Gastroesophageal sphincter (tissue), 4 donors: ENCODE data around the gene GABBR2. TPM values are rescaled to one million over a fixed set of nuclear protein-coding genes. Genes with fewer than 3 reads are reported as not detected.
A peak's percentile ranks its signal among the peaks of the same experiment; 100 is the strongest.

Source experiments
- ATAC-seq: fragments of 150-250 bp; one replicate; pipeline ENCODE4 v1.9.1; 2016; ENCODE audit warnings: mild to moderate bottlenecking, moderate library complexity
- H3K27ac ChIP-seq, 4 donors: fragments of 200-600 bp; sonication (generic) in 3 of 4; 1 replicate in 3 of 4; 2 replicates in 1 of 4; pipeline ENCODE4 v1.5.1; 2016 to 2019
- H3K27me3 ChIP-seq: fragments of 200-600 bp; sonication (generic); one replicate; pipeline ENCODE4 v1.5.1; 2019
- H3K36me3 ChIP-seq, 2 donors: fragments of 200-600 bp; sonication (generic); one replicate each; pipeline ENCODE4 v1.5.1; 2019; ENCODE audit warnings: control low read depth in 1 of 2
- H3K4me1 ChIP-seq, 3 donors: fragments of 200-600 bp; sonication (generic); 1 replicate in 2 of 3; 2 replicates in 1 of 3; pipeline ENCODE4 v1.5.1; 2016 to 2019; ENCODE audit warnings: control low read depth in 2 of 3
- H3K4me3 ChIP-seq, 2 donors: fragments of 200-600 bp; sonication (generic); one replicate each; pipeline ENCODE4 v1.5.1; 2019; ENCODE audit warnings: mild to moderate bottlenecking in 1 of 2, moderate library complexity in 1 of 2
- H3K9me3 ChIP-seq, 3 donors: fragments of 200-600 bp; sonication (generic); one replicate each; pipeline ENCODE4 v1.5.1; 2017 to 2019; ENCODE audit warnings: control low read depth in 2 of 3
- EP300 ChIP-seq: sonication (generic); formaldehyde crosslinking; IDR thresholded peaks from one replicate; pipeline ENCODE4 v1.6.1; 2017; ENCODE audit warnings: antibody characterized with exemption, mild to moderate bottlenecking
- POLR2A ChIP-seq, 2 donors: fragments of 450-650 bp; IDR thresholded peaks; one replicate each; pipeline ENCODE4 v1.6.1; 2017; ENCODE audit warnings: antibody characterized with exemption in 2 of 2, mild to moderate bottlenecking in 2 of 2, moderate library complexity in 1 of 2
- POLR2AphosphoS5 ChIP-seq: sonication (generic); formaldehyde crosslinking; IDR thresholded peaks from one replicate; pipeline ENCODE4 v1.6.1; 2017; ENCODE audit warnings: antibody characterized with exemption
- WGBS, 2 donors: methylation state at CpG; one replicate each; pipeline ENCODE4 v1.1.5; 2018; ENCODE audit warnings: low coverage in 1 of 2; 5-methylcytosine and 5-hydroxymethylcytosine counted together
- total RNA-seq, 4 donors: library from RNA; depleted of rRNA; stranded (reverse); fragments of >200 nt; gene quantifications; one replicate each; pipeline ENCODE4 v1.1.0, GENCODE V29; 2016
- TF ChIP-seq, protein P1 (sequence below), 4 experiments: fragments of 200-600 bp in 2 of 4; fragments of 450-650 bp in 2 of 4; sonication (generic) in 1 of 4; IDR thresholded peaks; one replicate each; pipeline ENCODE4 v1.5.1; 2017 to 2019; ENCODE audit warnings: antibody characterized with exemption in 4 of 4, mild to moderate bottlenecking in 2 of 4, moderate library complexity in 2 of 4

The GABBR2 gene
- total RNA-seq, 4 donors from 2014 or later: 0.04 to 0.25 TPM; not detected in 2

DNA sequence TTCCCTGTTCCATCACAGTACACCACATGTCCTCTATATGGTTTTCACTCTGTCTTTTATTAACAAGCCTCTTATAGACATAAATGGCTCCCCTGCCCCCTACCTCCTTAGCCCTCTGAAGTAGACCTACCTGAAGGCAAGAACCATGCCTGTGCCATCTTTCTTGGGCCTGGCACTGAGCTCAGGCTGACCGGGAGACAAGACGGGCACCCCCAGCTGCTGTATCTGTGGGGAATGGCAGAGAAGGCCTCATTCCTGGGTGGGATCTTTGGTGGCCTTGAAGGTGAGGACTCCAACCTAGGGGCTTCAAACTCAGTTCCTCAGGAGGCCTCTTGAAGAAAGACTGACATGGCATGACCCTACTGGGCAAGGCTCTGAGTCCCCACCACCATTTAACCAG lies 109.9 kb downstream of the GABBR2 start:
- H3K36me3 ChIP-seq: no peaks in the 10 kb centered on the region
- H3K27me3 ChIP-seq: peaks cover 3% of the 10 kb centered on the region
- H3K4me1 ChIP-seq: no peaks in the 10 kb centered on the region
- TF ChIP-seq, protein P1, sequence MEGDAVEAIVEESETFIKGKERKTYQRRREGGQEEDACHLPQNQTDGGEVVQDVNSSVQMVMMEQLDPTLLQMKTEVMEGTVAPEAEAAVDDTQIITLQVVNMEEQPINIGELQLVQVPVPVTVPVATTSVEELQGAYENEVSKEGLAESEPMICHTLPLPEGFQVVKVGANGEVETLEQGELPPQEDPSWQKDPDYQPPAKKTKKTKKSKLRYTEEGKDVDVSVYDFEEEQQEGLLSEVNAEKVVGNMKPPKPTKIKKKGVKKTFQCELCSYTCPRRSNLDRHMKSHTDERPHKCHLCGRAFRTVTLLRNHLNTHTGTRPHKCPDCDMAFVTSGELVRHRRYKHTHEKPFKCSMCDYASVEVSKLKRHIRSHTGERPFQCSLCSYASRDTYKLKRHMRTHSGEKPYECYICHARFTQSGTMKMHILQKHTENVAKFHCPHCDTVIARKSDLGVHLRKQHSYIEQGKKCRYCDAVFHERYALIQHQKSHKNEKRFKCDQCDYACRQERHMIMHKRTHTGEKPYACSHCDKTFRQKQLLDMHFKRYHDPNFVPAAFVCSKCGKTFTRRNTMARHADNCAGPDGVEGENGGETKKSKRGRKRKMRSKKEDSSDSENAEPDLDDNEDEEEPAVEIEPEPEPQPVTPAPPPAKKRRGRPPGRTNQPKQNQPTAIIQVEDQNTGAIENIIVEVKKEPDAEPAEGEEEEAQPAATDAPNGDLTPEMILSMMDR (IDR thresholded peaks at IDR 0.05): no peak
- TF ChIP-seq POLR2AphosphoS5 (no peak), POLR2A (IDR thresholded peaks at IDR 0.05) (no peak), EP300 (no peak)
- no peak overlapping the region for H3K4me3 ChIP-seq
- no peaks in the 10 kb centered on the region for H3K9me3 ChIP-seq
- no peak overlapping the region for H3K27ac ChIP-seq
- ATAC-seq: peak; percentile 13
- WGBS, 2 donors: no CpG with 5 or more reads among the region's 2 CpGs

DNA sequence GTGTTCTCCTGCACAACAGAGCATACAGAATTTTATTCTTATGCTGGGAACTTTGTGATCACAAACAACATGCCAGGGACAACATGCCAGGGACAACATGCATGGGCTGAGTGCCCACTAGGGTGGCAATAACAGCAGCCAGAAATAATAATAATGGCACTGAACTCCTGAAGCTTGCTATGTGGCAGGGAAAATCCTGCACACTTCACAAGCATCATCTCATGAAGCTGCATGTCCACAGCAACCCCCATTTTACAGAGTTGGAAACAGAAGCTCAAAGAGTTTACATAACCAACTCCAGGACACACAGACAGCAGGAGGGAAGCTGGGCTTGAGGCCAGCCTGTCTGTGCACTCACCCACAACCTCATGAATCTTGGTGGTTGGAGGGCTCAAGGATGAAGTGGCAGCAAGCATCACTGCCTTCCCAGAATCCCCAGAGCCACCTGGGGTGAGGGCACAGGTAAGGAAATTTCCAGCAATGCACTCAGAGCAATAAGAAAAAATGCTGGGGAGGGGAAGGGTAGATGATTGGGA lies 111.4 kb downstream of the GABBR2 start:
- no peak overlapping the region for H3K27ac ChIP-seq
- H3K9me3 ChIP-seq: no peaks in the 10 kb centered on the region
- H3K36me3 ChIP-seq: no peaks in the 10 kb centered on the region
- peaks cover 3% of the 10 kb centered on the region for H3K27me3 ChIP-seq
- H3K4me1 ChIP-seq: no peaks in the 10 kb centered on the region
- no peak for ATAC-seq
- TF ChIP-seq EP300 (no peak), POLR2A (IDR thresholded peaks at IDR 0.05) (no peak), POLR2AphosphoS5 (no peak)
- TF ChIP-seq, protein P1 (IDR thresholded peaks at IDR 0.05): no peak
- H3K4me3 ChIP-seq: no peak overlapping the region

DNA sequence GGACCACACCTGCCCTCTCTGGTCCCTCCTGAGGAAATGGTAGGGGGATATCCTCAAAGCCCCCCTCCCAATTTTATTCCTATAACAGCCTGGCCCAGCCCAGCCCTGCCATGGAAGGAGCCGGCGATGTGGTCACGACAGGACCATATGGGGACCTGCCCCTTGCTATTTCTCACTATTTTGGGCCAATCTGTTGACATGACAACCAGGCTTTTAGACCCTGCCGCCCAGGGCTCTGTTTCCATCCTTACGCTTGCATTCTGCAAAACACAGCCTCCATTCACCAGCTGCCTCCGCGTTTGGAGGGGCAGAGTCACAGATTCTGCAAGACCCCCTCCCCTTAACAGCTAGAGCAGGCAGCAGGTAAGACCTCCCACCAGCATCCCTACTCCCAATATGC lies 112.2 kb downstream of the GABBR2 start:
- no peaks in the 10 kb centered on the region for H3K9me3 ChIP-seq
- H3K4me3 ChIP-seq: no peak overlapping the region
- no peaks in the 10 kb centered on the region for H3K36me3 ChIP-seq
- WGBS, 2 donors: no CpG with 5 or more reads among the region's 7 CpGs
- H3K4me1 ChIP-seq: no peaks in the 10 kb centered on the region
- TF ChIP-seq POLR2A (IDR thresholded peaks at IDR 0.05) (no peak), EP300 (no peak), POLR2AphosphoS5 (no peak)
- TF ChIP-seq, protein P1 (IDR thresholded peaks at IDR 0.05): no peak
- no peak overlapping the region for H3K27ac ChIP-seq
- no peak for ATAC-seq
- peaks cover 3% of the 10 kb centered on the region for H3K27me3 ChIP-seq

DNA sequence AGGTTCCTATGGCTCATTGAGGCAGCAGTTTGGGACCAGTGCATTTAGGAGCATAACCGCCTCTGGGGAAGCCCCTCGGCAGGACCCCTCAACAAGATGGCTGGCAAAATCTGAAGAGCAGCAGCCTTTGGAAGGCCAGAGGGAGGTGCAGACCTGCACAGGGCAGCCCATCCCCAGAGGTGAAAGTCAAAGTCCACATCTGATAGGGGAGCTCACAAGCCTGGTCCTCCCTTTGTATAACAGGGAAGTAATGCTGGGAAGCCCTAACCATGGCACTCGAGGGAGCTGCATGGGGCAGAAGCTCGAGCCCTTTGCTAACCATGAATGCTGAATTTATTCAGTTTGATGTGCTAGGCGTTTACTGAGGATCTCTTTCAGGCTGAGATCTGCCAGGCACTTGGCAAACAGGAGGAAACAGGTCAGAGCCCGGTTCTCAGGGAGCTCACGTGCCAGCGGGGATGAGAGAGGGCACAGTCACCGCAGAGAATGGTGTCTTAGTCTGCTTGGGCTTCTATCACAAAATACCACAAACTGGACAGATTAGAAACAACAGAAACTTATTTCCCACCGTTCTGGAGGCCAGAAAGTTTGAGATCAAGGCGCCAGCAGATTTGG lies 114.1 kb downstream of the GABBR2 start:
- no peaks in the 10 kb centered on the region for H3K36me3 ChIP-seq
- WGBS, 2 donors: 79% methylated on average over 8 of the region's 11 CpGs; no CpG with 5 or more reads in 1 of the 2 donors
- ATAC-seq: no peak
- H3K27me3 ChIP-seq: peaks cover 15% of the 10 kb centered on the region
- no peaks in the 10 kb centered on the region for H3K4me1 ChIP-seq
- H3K27ac ChIP-seq: no peak overlapping the region
- no peak for TF ChIP-seq EP300
- TF ChIP-seq POLR2AphosphoS5: no peak
- TF ChIP-seq, protein P1 (IDR thresholded peaks at IDR 0.05): no peak
- no peak for TF ChIP-seq POLR2A (IDR thresholded peaks at IDR 0.05)
- H3K4me3 ChIP-seq: no peak overlapping the region
- H3K9me3 ChIP-seq: no peaks in the 10 kb centered on the region
